Measurements from ENCODE around the gene RPL38.

- TF ChIP-seq TAF1 (IDR thresholded peaks at IDR 0.05; ENCODE audit: low read depth, low read length), result no peak
- TF ChIP-seq POLR2A (IDR thresholded peaks at IDR 0.05; ENCODE audit: low read depth, low read length), result no peak
- TF ChIP-seq POLR2AphosphoS5 (IDR thresholded peaks at IDR 0.05; ENCODE audit: low read depth, low read length), result no peak
- no peak for TF ChIP-seq SPI1 (IDR thresholded peaks at IDR 0.05; ENCODE audit: low read depth, low read length)
- TF ChIP-seq PAX5 (IDR thresholded peaks at IDR 0.05; ENCODE audit: insufficient read depth, low read length, severe bottlenecking), result no peak
Measured at GRCh38 chr17:74217888-74218287, 14.4 kb downstream of the RPL38 start.
